Neutrophil (primary cell): ENCODE data around the gene ATG13.

ENCODE experiments used
- H3K27ac ChIP-seq: fragments of 200-600 bp; sonication (generic); 2 replicates; pipeline ENCODE4 v1.5.1; 2016; ENCODE audit warnings: mild to moderate bottlenecking, moderate library complexity
- H3K27me3 ChIP-seq: fragments of 200-600 bp; sonication (generic); 2 replicates; pipeline ENCODE4 v1.6.0; 2016; ENCODE audit warnings: mild to moderate bottlenecking
- H3K36me3 ChIP-seq: fragments of 200-600 bp; sonication (generic); 2 replicates; pipeline ENCODE4 v1.5.1; 2017
- H3K4me1 ChIP-seq, 2 experiments: fragments of 200-600 bp in 1 of 2; sonication (generic) in 1 of 2; 1 replicate in 1 of 2; 2 replicates in 1 of 2; pipeline versions ENCODE4 v1.5.1 to v1.6.1; 2013 to 2016; ENCODE audit warnings: low read depth in 1 of 2, low read length in 1 of 2, mild to moderate bottlenecking in 1 of 2, moderate library complexity in 1 of 2; ENCODE audit not compliant: control insufficient read depth in 1 of 2, insufficient read depth in 1 of 2
- H3K4me3 ChIP-seq, 2 experiments: fragments of 200-600 bp in 1 of 2; sonication (generic) in 1 of 2; 1 replicate in 1 of 2; 2 replicates in 1 of 2; pipeline ENCODE4 v1.5.1; 2013 to 2016; ENCODE audit warnings: low read depth in 1 of 2, low read length in 1 of 2, mild to moderate bottlenecking in 1 of 2, moderate library complexity in 1 of 2
- H3K9me3 ChIP-seq: fragments of 200-600 bp; sonication (generic); 2 replicates; pipeline ENCODE4 v1.5.1; 2016
- TF ChIP-seq, protein P1 (sequence below): fragments of 200-600 bp; sonication (generic); IDR thresholded peaks from 2 replicates; pipeline ENCODE4 v1.5.1; 2016; ENCODE audit warnings: antibody characterized with exemption

The ATG13 gene

DNA sequence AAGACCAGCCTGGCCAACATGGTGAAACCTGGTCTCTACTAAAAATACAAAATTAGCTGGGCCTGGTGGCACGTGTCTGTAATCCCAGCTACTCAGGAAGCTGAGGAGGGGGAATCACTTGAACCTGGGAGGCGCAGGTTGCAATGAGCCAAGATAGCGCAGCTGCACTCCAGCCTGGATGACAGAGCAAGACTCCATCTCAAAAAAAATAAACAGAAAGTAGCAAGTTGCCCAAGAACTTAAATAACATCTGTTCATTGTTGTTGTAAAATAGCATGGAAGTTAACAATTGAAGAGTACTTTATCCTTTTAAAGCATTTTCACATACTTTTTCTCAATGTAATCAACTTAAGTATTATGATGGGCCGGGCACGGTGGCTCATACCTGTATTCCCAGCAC is 29.2 kb upstream of the ATG13 start:
- Histone ChIP-seq H3K9me3 (no peaks in the 10 kb centered on the region), H3K27me3 (no peaks in the 10 kb centered on the region), H3K4me3 (no peak overlapping the region), H3K4me1 (peaks cover 6 to 9% of the 10 kb centered on the region in 2 experiments), H3K27ac (no peak overlapping the region), H3K36me3 (peaks cover 6% of the 10 kb centered on the region)
- TF ChIP-seq, protein P1, sequence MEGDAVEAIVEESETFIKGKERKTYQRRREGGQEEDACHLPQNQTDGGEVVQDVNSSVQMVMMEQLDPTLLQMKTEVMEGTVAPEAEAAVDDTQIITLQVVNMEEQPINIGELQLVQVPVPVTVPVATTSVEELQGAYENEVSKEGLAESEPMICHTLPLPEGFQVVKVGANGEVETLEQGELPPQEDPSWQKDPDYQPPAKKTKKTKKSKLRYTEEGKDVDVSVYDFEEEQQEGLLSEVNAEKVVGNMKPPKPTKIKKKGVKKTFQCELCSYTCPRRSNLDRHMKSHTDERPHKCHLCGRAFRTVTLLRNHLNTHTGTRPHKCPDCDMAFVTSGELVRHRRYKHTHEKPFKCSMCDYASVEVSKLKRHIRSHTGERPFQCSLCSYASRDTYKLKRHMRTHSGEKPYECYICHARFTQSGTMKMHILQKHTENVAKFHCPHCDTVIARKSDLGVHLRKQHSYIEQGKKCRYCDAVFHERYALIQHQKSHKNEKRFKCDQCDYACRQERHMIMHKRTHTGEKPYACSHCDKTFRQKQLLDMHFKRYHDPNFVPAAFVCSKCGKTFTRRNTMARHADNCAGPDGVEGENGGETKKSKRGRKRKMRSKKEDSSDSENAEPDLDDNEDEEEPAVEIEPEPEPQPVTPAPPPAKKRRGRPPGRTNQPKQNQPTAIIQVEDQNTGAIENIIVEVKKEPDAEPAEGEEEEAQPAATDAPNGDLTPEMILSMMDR = no peak

DNA sequence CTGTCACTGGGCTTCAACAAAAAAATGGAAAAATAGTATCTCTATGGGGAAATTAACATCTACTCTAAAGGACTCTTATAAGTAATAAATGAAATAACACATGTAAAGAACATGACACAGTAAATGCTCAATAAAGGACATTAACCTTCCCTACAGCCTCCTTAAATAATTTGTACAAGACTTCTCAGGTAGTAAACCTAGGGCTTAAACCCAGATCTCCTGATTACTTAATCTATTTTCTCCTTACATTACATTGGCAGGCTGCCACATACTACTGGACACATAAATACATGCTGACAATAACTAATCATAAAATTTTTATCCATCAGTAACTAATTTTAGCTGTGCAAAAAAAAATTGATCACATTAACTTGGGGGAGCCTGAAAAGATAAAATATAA is 28.4 kb upstream of the ATG13 start:
- TF ChIP-seq, protein P1 = no peak
- Histone ChIP-seq H3K27me3 (no peaks in the 10 kb centered on the region), H3K4me1 (peaks cover 9 to 14% of the 10 kb centered on the region in 2 experiments), H3K27ac (no peak overlapping the region), H3K36me3 (peaks cover 6% of the 10 kb centered on the region), H3K4me3 (no peak overlapping the region), H3K9me3 (no peaks in the 10 kb centered on the region)

DNA sequence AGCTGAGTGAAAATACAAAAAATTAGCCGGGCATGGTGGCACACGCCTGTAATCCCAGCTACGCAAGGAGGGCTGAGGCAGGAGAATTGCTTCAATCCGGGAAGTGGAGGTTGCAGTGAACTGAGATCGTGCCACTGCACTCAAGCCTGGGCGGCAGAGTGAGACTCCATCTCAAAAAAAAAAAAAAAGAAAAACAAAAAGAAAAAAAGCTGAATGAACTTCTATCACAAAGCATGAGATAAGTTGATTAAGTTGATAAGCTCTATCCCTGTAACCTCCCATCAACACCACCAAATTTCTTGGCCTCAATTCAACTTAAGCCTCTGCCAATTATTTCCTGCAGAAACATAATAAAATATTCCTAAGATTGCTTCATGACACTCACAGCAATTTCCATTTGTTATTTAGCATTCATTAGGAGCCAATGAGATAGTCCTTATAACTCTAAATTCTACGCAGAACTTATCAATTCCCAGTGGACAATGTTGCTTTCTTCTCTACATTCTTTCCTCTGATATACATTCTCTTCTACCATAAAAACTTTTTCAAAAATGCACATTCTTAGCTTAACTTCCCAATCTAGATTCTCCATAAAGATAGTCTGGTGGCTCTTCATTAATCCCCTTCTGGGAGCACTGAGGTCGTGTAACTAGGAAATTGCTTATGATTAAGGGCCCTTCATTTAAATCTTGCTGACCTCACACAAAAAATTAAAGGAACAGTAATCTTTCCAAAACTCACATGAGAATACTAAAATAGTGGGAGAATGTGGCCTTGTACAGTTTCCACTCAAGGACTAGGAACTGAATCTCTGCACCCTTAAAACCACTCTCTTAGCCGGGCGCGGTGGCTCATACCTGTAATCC is 26.4 kb upstream of the ATG13 start:
- Histone ChIP-seq H3K4me1 (peaks cover 13 to 20% of the 10 kb centered on the region in 2 experiments), H3K36me3 (peaks cover 6% of the 10 kb centered on the region), H3K9me3 (no peaks in the 10 kb centered on the region), H3K27ac (no peak overlapping the region), H3K4me3 (no peak overlapping the region), H3K27me3 (no peaks in the 10 kb centered on the region)
- TF ChIP-seq, protein P1 = no peak

DNA sequence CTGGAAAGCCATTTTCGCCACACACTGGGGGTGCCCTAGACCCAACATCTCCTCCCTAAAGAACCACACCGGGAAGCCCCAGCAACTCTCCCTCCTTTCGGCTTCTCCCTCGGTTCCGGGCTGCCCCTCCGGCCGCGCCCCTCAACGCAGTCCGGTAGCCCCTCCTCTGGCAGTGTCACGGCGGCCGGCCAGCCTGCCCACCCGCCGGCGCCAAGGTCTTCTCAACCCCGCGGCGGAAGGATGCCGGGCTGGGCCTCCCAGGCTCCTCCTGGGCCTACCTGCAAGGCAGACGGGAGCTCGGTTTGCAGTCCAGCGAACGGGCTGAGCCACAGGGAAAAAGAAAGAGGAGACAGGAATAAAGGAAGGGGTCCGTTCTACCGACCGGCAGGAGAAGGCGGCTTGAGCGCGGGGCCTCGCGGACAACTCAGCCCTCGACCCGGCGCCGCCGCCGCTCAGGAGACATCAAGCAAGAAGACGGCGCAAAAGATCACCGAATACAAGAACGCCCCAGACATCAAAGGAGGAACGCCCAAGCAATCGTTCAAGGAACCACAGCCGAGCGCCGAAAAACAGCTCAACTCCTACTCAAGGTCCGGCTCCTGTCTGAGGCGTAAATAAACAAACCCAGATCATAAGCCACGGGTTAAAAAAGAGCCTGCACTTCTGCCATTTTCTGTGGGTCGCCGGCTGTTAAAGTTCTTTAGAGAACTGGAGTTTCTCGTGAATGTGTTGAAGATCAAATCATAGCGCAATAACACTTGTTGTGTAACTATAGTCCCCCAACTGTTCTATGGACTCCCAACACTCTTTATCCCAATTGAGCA is 23.6 kb upstream of the ATG13 start, which contains the start of gene AMBRA1:
Gene AMBRA1 (minus strand): TSS at position 474 of the 824 bp plus-strand sequence. CDS start 45,643 bp downstream, outside the sequence.
- peak within 1 kb of the TSS; percentile 90 for H3K27ac ChIP-seq
- H3K9me3 ChIP-seq = no peaks in the 10 kb centered on the region
- no peaks in the 10 kb centered on the region for H3K27me3 ChIP-seq
- H3K4me3 ChIP-seq = peak within 1 kb of the TSS; percentile 81 to 87
- TF ChIP-seq, protein P1 = no peak
- H3K36me3 ChIP-seq = no peaks in the 10 kb centered on the region
- peaks cover 13 to 20% of the 10 kb centered on the region in 2 experiments for H3K4me1 ChIP-seq

DNA sequence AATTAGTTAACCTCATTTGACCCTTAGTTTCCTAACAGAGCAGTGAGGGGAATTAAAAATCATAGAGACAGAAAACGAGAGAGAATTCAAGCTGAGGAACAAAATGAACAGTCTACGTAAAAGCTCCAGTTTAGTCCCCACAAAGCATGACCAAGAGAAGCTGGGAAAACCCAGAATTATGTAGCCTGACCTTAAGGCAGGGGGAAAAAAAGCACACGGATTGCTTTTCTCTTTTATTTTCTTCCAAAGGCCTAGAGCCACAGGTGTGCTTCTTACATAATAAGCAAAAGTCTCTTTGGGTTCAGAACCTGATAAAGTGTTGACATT is 23.0 kb upstream of the ATG13 start:
- H3K4me1 ChIP-seq = peaks cover 13 to 20% of the 10 kb centered on the region in 2 experiments
- H3K4me3 ChIP-seq = peak overlapping the region; percentile 81 to 87
- no peaks in the 10 kb centered on the region for H3K9me3 ChIP-seq
- H3K36me3 ChIP-seq = no peaks in the 10 kb centered on the region
- peak overlapping the region; percentile 90 for H3K27ac ChIP-seq
- no peaks in the 10 kb centered on the region for H3K27me3 ChIP-seq
- TF ChIP-seq, protein P1 = no peak
